ENCODE data around the gene LRMDA. TPM values are rescaled to one million over a fixed set of nuclear protein-coding genes. Genes with fewer than 3 reads are reported as not detected.
A peak's percentile ranks its signal among the peaks of the same experiment; 100 is the strongest.

LRMDA gene
- polyA plus RNA-seq, 2 of the 4 experiments (the other 2 are of a cell fraction), result 4.6 to 5.2 TPM

DNA sequence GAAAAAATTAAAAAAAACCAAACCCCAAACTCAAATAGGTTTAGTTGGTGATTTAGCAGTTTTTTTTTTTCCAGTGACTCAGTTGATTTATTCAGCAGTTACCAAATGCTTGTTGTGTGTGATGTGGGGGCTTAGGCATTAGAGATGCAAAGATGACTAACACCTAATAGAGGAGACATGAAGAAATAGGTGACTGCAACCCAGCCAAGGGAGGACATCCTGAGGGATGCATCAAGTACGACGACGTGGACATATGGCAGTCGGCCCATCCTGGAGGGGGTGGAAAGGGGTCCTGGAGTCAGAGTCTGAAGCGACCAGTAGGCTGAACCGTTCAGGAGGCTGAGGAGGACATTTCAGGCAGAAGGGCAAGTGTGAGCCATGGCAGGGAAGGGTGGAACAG is 35.5 kb downstream of the LRMDA start:
- WGBS (ENCODE audit: missing lambda C conversion rate), result 57% methylated on average over 6 of the region's 6 CpGs
- ATAC-seq, result no peak
- no peak for FAIRE-seq
- H3K27ac ChIP-seq, result peak overlapping the region; percentile 21 to 83; a peak in 4 of 6 replicates
- DNase-seq (ENCODE audit: low read depth in 1 of 2, low spot score in 1 of 2), result no peak
- POLR2A ChIA-PET, result no interaction called here
- TF ChIP-seq FOSL2 (IDR thresholded peaks at IDR 0.05), result 0 out of 2 replicates have a peak, but pooled peaks have one; percentile 20
- no peak for TF ChIP-seq FOSL2 (CRISPR knock-in tag; IDR thresholded peaks at IDR 0.05)
- peak; percentile 57 for TF ChIP-seq JUNB (IDR thresholded peaks at IDR 0.05)
- 0 out of 4 replicates have a peak, but pooled peaks of 1 of the 2 experiments have one; percentile 44 for TF ChIP-seq CEBPB (IDR thresholded peaks at IDR 0.05)
- TF ChIP-seq EHMT2 (IDR thresholded peaks at IDR 0.05; ENCODE audit: low read depth), result no peak
- CTCF ChIA-PET, result no interaction called here
- H3K4me3 ChIP-seq, result no peak overlapping the region
- H3K4me1 ChIP-seq, result peaks cover 59% of the 10 kb centered on the region
- H3K9me3 ChIP-seq, result no peaks in the 10 kb centered on the region
- peak overlapping the region; percentile 49 for H3K4me2 ChIP-seq

DNA sequence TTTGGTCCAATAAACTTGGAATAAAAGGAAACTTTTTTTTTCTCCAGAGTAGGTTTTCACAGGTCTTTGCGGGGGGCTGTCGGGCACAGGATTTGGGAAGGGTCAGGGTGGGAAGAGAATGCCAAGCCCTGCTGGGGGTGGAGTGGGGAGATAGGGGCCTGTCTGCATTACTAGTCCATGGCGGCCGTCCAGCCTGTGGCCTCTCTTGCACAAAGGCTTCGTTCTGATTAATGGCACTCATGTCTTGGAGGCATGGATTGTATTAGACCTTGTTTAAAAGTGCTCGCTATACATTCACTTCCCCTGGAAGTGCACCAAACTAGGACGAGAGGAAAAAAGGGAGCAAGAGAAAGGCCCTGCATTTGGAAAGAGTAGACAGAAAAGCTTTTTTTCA is 37.2 kb downstream of the LRMDA start:
- H3K4me2 ChIP-seq, result peak overlapping the region; percentile 73
- H3K9me3 ChIP-seq, result no peaks in the 10 kb centered on the region
- ChIA-PET POLR2A (interaction anchor here (1.0 to 1.1 kb wide), 2 partner anchors 37 to 59 kb away, joined by 3 to 4 read pairs; partner anchors contain the start of gene LRMDA), CTCF (interaction anchor here (0.6 kb wide), 1 partner anchor 27 kb away, joined by 3 read pairs; no protein-coding TSS in a partner anchor)
- no peak overlapping the region for H3K4me3 ChIP-seq
- peak overlapping the region; percentile 55 to 83 for H3K27ac ChIP-seq
- ATAC-seq (peak in 1 of 2 experiments; percentile 24; a peak in 3 of 6 replicates), DNase-seq (ENCODE audit: low read depth in 1 of 2, low spot score in 1 of 2) (no peak), FAIRE-seq (no peak)
- WGBS (ENCODE audit: missing lambda C conversion rate), result 74% methylated on average over 7 of the region's 7 CpGs
- H3K4me1 ChIP-seq, result peaks cover 59% of the 10 kb centered on the region
- TF ChIP-seq MAZ (IDR thresholded peaks at IDR 0.05; ENCODE audit: borderline replicate concordance, low read depth, low read length) (no peak), HDAC2 (IDR thresholded peaks at IDR 0.05) (no peak), NPAS2 (CRISPR knock-in tag; IDR thresholded peaks at IDR 0.05; ENCODE audit: borderline replicate concordance) (no peak), NFE2L2 (conservative IDR thresholded peaks at IDR 0.05; ENCODE audit: low read length) (no peak), EHMT2 (IDR thresholded peaks at IDR 0.05; ENCODE audit: low read depth) (no peak), SREBF2 (IDR thresholded peaks at IDR 0.05) (no peak), RAD21 (conservative IDR thresholded peaks at IDR 0.05 in 1 of 2, IDR thresholded peaks at IDR 0.05 in 1 of 2) (no peak), RCOR1 (IDR thresholded peaks at IDR 0.05; ENCODE audit: low read depth, low read length) (no peak)

DNA sequence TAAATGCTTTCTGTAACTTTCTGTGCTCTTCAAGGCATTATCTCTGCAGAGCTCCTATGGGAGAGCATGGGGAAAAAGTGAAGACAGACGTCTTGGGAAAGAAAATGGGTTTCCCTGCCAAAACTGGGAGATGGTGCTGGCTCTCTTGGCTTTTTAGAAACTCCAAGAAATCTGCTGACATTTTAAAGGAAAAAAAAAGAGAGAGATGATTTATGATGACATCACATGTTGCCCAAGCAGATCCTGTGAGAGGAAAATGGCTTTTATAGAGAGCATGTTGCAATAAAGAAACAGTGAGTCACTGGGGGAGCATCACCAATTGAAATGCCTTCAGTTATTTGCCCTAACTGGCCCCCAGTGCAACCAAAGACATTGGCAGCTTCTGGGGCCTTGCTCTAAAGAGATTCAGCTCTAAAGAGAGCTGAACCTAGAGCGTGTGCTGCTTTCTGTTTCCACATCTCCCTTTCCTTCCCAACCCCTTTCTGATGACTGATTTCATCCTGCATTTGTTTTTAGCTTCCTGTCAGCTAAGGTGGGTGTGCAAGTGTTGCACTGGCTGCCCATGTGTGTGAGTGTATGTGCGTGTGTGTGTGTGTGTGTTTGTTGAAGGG is 37.7 kb downstream of the LRMDA start:
- Histone ChIP-seq H3K4me3 (no peak overlapping the region), H3K4me1 (peaks cover 59% of the 10 kb centered on the region), H3K27ac (peak overlapping the region; percentile 70 to 83), H3K4me2 (peak overlapping the region; percentile 73), H3K9me3 (no peaks in the 10 kb centered on the region)
- CTCF ChIA-PET, result interaction anchor here (0.6 kb wide), 1 partner anchor 28 kb away, joined by 3 read pairs; no protein-coding TSS in a partner anchor
- 41% methylated on average over 3 of the region's 3 CpGs for WGBS (ENCODE audit: missing lambda C conversion rate)
- ATAC-seq (peak; percentile 85 to 90), FAIRE-seq (no peak), DNase-seq (ENCODE audit: low read depth in 1 of 2, low spot score in 1 of 2) (peak; percentile 59 to 78)
- POLR2A ChIA-PET, result interaction anchor here (1.0 to 1.1 kb wide), 2 partner anchors 38 to 59 kb away, joined by 3 to 4 read pairs; partner anchors contain the start of gene LRMDA
- no peak for TF ChIP-seq HEYL (CRISPR knock-in tag; IDR thresholded peaks at IDR 0.05)
- no peak for TF ChIP-seq EHF (CRISPR knock-in tag; IDR thresholded peaks at IDR 0.05)
- TF ChIP-seq MAFK (IDR thresholded peaks at IDR 0.05; ENCODE audit: partially characterized antibody), result peak; percentile 72
- TF ChIP-seq POLR2A (IDR thresholded peaks at IDR 0.05; ENCODE audit: low read length), result no peak
- TF ChIP-seq, protein P1, sequence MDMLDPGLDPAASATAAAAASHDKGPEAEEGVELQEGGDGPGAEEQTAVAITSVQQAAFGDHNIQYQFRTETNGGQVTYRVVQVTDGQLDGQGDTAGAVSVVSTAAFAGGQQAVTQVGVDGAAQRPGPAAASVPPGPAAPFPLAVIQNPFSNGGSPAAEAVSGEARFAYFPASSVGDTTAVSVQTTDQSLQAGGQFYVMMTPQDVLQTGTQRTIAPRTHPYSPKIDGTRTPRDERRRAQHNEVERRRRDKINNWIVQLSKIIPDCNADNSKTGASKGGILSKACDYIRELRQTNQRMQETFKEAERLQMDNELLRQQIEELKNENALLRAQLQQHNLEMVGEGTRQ (IDR thresholded peaks at IDR 0.05), result no peak
- TF ChIP-seq, protein P2, sequence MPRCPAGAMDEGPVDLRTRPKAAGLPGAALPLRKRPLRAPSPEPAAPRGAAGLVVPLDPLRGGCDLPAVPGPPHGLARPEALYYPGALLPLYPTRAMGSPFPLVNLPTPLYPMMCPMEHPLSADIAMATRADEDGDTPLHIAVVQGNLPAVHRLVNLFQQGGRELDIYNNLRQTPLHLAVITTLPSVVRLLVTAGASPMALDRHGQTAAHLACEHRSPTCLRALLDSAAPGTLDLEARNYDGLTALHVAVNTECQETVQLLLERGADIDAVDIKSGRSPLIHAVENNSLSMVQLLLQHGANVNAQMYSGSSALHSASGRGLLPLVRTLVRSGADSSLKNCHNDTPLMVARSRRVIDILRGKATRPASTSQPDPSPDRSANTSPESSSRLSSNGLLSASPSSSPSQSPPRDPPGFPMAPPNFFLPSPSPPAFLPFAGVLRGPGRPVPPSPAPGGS (IDR thresholded peaks at IDR 0.05), result peak; percentile 91; the same call in 1 of the 3 replicates
- peak; percentile 99 for TF ChIP-seq CEBPB (IDR thresholded peaks at IDR 0.05)
- 0 out of 2 replicates have a peak, but pooled peaks have one; percentile 25 for TF ChIP-seq RFX5 (IDR thresholded peaks at IDR 0.05)
- TF ChIP-seq, protein P3, sequence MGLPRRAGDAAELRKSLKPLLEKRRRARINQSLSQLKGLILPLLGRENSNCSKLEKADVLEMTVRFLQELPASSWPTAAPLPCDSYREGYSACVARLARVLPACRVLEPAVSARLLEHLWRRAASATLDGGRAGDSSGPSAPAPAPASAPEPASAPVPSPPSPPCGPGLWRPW (IDR thresholded peaks at IDR 0.05), result peak; percentile 92
- no peak for TF ChIP-seq ZFP36 (IDR thresholded peaks at IDR 0.05; ENCODE audit: borderline replicate concordance, partially characterized antibody)
- peak; percentile 81; the same call in 1 of the 2 replicates for TF ChIP-seq HOXB5 (CRISPR knock-in tag; IDR thresholded peaks at IDR 0.05)
- peak; percentile 97 for TF ChIP-seq JUNB (IDR thresholded peaks at IDR 0.05)
- no peak for TF ChIP-seq CBX8 (IDR thresholded peaks at IDR 0.05)
- no peak for TF ChIP-seq CBX2 (IDR thresholded peaks at IDR 0.05; ENCODE audit: borderline replicate concordance, low read depth)
- TF ChIP-seq NPAS2 (CRISPR knock-in tag; IDR thresholded peaks at IDR 0.05; ENCODE audit: borderline replicate concordance), result no peak
- no peak for TF ChIP-seq MYC (IDR thresholded peaks at IDR 0.05; ENCODE audit: borderline replicate concordance, low read length)
- no peak for TF ChIP-seq FOSB (CRISPR knock-in tag; IDR thresholded peaks at IDR 0.05)
- peak; percentile 93 to 94 for TF ChIP-seq JUN (IDR thresholded peaks at IDR 0.05)
- TF ChIP-seq HDAC2 (IDR thresholded peaks at IDR 0.05), result no peak
- peak; percentile 98 for TF ChIP-seq FOSL2 (IDR thresholded peaks at IDR 0.05)
- peak; percentile 96 for TF ChIP-seq FOSL2 (CRISPR knock-in tag; IDR thresholded peaks at IDR 0.05)
- peak in 1 of 2 experiments; percentile 64; a peak in 3 of 5 replicates for TF ChIP-seq RAD21 (conservative IDR thresholded peaks at IDR 0.05 in 1 of 2, IDR thresholded peaks at IDR 0.05 in 1 of 2)
- no peak for TF ChIP-seq TP53 (CRISPR knock-in tag; IDR thresholded peaks at IDR 0.05)
- no peak for TF ChIP-seq ESRRA (IDR thresholded peaks at IDR 0.05; ENCODE audit: borderline replicate concordance, low read length)
- peak; percentile 62 for TF ChIP-seq GATA3 (IDR thresholded peaks at IDR 0.05; ENCODE audit: borderline replicate concordance)
- no peak for TF ChIP-seq CHD4 (IDR thresholded peaks at IDR 0.05; ENCODE audit: borderline replicate concordance)
- no peak for TF ChIP-seq RCOR1 (IDR thresholded peaks at IDR 0.05; ENCODE audit: low read depth, low read length)
- TF ChIP-seq ZNF302 (CRISPR knock-in tag; IDR thresholded peaks at IDR 0.05), result no peak
- no peak for TF ChIP-seq ZSCAN20 (CRISPR knock-in tag; IDR thresholded peaks at IDR 0.05)
- no peak for TF ChIP-seq HOXA7 (CRISPR knock-in tag; IDR thresholded peaks at IDR 0.05)

All from A549 (cell line).